Measurements from ENCODE around the gene PNRC2. TPM values are rescaled to one million over a fixed set of nuclear protein-coding genes. Genes with fewer than 3 reads are reported as not detected.
A peak's percentile ranks its signal among the peaks of the same experiment; 100 is the strongest.

The PNRC2 gene
- total RNA-seq, 4 donors from 2014 or later: 147 to 211 (median 186) TPM

DNA sequence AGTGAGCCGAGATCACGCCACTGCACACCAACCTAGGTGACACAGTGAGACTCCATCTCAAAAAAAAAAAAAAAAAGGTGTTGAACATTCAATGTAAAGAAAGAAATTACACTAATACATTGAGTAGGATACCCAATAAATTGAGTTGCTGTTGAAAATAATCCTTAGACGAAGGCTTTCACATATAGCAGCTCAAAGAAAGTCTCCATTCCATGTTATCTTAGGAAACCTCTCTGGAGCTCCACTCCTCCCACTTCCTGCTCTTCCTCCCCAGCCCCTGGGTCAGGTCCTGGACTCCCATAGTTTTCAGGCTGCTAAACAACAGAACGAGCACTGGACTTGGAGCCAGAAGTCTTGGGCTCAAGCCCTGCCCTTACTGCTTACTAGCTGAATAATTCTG lies 30.8 kb upstream of the PNRC2 start:
- DNase-seq: no peak
- no peak for TF ChIP-seq POLR2A (IDR thresholded peaks at IDR 0.05)
- TF ChIP-seq, protein P1, sequence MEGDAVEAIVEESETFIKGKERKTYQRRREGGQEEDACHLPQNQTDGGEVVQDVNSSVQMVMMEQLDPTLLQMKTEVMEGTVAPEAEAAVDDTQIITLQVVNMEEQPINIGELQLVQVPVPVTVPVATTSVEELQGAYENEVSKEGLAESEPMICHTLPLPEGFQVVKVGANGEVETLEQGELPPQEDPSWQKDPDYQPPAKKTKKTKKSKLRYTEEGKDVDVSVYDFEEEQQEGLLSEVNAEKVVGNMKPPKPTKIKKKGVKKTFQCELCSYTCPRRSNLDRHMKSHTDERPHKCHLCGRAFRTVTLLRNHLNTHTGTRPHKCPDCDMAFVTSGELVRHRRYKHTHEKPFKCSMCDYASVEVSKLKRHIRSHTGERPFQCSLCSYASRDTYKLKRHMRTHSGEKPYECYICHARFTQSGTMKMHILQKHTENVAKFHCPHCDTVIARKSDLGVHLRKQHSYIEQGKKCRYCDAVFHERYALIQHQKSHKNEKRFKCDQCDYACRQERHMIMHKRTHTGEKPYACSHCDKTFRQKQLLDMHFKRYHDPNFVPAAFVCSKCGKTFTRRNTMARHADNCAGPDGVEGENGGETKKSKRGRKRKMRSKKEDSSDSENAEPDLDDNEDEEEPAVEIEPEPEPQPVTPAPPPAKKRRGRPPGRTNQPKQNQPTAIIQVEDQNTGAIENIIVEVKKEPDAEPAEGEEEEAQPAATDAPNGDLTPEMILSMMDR (IDR thresholded peaks at IDR 0.05): no peak
- 83 to 88% methylated on average over 4 of the region's 4 CpGs for WGBS, 2 donors

DNA sequence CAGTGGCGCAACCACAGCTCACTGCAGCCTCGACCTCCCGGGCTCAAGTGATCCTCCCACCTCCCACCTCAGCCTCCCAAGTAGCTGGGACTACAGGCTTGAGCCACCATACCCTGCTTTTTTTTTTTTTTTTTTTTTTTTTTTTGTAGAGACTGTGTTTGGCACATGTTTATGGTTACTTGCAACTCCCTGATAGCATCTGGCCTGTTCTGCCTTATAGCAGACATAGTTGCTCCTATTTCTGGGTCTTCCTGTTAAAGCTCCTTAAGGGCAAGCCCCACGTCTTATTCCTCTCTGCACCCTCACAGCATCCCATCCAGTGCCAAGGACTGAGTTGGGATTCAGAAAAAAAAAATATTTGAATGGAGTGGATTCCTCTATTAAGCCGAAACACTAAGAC lies 29.4 kb upstream of the PNRC2 start:
- WGBS, 2 donors: 82 to 86% methylated on average over 5 of the region's 5 CpGs
- DNase-seq: no peak

More for the DNA sequence above, 30.8 kb upstream of the PNRC2 start:
- Histone ChIP-seq H3K4me3 (replicated peaks in 1 of 3) (no peak overlapping the region), H3K36me3 (no peaks in the 10 kb centered on the region), H3K27me3 (no peaks in the 10 kb centered on the region), H3K4me1 (peaks cover 8 to 38% of the 10 kb centered on the region in 2 donors), H3K9me3 (no peaks in the 10 kb centered on the region), H3K27ac (peak overlapping the region in 1 of 3 donors; percentile 79)
- intact Hi-C loops (cut with DNase I): no loop called here

DNA sequence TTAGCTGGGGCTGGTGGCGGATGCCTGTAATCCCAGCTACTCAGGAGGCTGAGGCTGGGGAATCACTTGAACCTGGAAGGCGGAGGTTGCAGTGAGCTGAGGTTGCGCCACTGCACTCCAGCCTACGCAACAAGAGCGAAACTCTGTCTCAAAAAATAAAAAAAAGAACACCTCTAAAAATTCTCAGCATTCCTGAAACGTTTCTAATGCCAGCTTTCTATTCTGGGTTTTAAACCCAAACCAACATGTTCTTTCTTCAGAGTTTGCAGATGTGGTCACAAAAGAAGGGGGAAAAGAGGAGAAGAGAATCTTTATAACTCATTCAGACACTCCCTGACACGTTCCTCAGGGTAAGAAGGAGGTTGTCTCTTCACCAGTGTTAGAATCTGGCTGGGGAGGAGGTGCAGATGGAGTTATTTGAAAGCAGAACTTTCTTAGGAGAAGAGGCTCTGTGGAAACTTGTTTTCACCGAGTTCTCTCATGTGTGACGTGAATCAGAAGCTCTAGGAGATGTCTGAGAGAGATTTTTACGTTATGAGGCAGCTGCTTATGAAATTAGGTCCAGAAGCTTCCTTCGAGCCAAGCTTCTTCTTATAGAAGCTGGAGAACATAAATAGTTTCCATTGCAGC lies 28.7 kb upstream of the PNRC2 start:
- H3K27ac ChIP-seq: peak overlapping the region; percentile 93 to 98 (median 94)
- H3K27me3 ChIP-seq: no peaks in the 10 kb centered on the region
- no peaks in the 10 kb centered on the region for H3K9me3 ChIP-seq
- H3K36me3 ChIP-seq: no peaks in the 10 kb centered on the region
- TF ChIP-seq POLR2A (IDR thresholded peaks at IDR 0.05): peak in 1 of 2 donors; percentile 57
- TF ChIP-seq, protein P1 (IDR thresholded peaks at IDR 0.05): no peak
- H3K4me3 ChIP-seq (replicated peaks in 1 of 3): no peak overlapping the region
- intact Hi-C loops (cut with DNase I): no loop called here
- peaks cover 4 to 34% of the 10 kb centered on the region in 2 donors for H3K4me1 ChIP-seq
- peak; percentile 77 to 80 for DNase-seq
- WGBS, 2 donors: 19 to 26% methylated on average over 11 of the region's 11 CpGs

More for the DNA sequence above, 29.4 kb upstream of the PNRC2 start:
- no peaks in the 10 kb centered on the region for H3K36me3 ChIP-seq
- H3K9me3 ChIP-seq: no peaks in the 10 kb centered on the region
- intact Hi-C loops (cut with DNase I): no loop called here
- H3K27ac ChIP-seq: peak overlapping the region; percentile 93 to 98 (median 94)
- TF ChIP-seq, protein P1 (IDR thresholded peaks at IDR 0.05): no peak
- TF ChIP-seq POLR2A (IDR thresholded peaks at IDR 0.05): no peak
- H3K4me1 ChIP-seq: peaks cover 4 to 34% of the 10 kb centered on the region in 2 donors
- no peak overlapping the region for H3K4me3 ChIP-seq (replicated peaks in 1 of 3)
- H3K27me3 ChIP-seq: no peaks in the 10 kb centered on the region

DNA sequence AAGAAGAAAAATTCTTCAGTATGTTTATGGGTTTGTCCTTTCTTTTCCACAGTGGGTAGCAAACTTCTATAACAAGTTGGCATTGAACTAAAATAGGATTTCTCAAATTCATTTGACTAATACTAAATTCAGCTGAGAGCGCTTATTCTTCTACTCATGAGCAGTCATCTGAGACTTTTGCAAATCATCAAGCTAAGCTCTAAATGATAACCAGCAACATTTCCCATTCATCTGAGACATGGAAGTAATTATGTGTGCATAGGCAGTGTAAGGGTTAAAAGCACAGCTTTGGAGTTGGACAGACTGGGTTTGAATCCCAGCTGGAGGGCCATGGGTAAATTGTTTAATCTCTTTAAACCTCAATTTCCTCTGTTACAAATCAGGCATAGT lies 28.1 kb upstream of the PNRC2 start:
- TF ChIP-seq, protein P1 (IDR thresholded peaks at IDR 0.05): no peak
- TF ChIP-seq POLR2A (IDR thresholded peaks at IDR 0.05): no peak
- WGBS, 2 donors: 26 to 48% methylated on average over 1 of the region's 1 CpG
- no peak overlapping the region for H3K4me3 ChIP-seq (replicated peaks in 1 of 3)
- intact Hi-C loops (cut with DNase I): no loop called here
- H3K27ac ChIP-seq: peak overlapping the region; percentile 93 to 98 (median 94)
- no peak for DNase-seq
- H3K9me3 ChIP-seq: no peaks in the 10 kb centered on the region
- H3K27me3 ChIP-seq: no peaks in the 10 kb centered on the region
- peaks cover 5 to 36% of the 10 kb centered on the region in 2 donors for H3K4me1 ChIP-seq
- H3K36me3 ChIP-seq: no peaks in the 10 kb centered on the region

DNA sequence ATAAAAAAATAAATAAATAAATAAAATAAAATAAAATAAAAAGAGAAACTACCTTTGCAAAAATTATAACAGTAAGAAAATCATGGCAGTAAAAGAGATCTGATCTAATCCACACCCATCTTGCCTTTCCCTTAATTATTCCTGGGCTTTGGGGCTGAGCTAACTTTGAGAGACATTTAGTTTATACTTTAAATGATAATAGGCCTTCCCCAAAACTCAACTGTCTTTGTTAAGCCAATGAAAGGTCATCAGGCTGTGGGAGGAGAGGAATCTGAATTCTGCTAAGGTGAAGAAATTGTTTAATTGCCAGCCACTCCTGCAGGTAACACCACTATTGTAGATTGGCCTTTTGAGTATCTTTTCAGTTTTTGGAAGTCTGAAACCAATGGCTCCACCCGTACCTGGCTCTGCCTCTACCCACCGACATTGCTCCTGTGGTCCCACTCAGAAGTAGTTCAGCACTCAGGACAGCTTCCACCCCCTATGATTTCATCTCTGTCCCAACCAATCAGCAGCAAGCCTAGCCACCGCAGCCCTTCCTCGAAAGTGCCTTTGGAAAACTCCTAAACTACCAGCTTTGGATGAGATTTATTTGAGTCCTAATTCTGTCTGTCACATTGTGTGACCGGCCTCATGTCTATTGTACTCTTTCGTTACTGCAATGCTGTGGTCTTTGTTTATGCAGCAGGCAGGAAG lies 23.0 kb upstream of the PNRC2 start:
- H3K4me1 ChIP-seq: peaks cover 9 to 25% of the 10 kb centered on the region in 2 donors
- no peak overlapping the region for H3K4me3 ChIP-seq (replicated peaks in 1 of 3)
- no peak for DNase-seq
- H3K27me3 ChIP-seq: no peaks in the 10 kb centered on the region
- H3K36me3 ChIP-seq: no peaks in the 10 kb centered on the region
- intact Hi-C loops (cut with DNase I): no loop called here
- TF ChIP-seq, protein P1 (IDR thresholded peaks at IDR 0.05): no peak
- TF ChIP-seq POLR2A (IDR thresholded peaks at IDR 0.05): no peak
- peak overlapping the region; percentile 87 to 89 (median 87) for H3K27ac ChIP-seq
- 50 to 56% methylated on average over 6 of the region's 6 CpGs for WGBS, 2 donors
- no peaks in the 10 kb centered on the region for H3K9me3 ChIP-seq
